ENCODE measurements around the gene SLC35F3.
"Not testable (repeated sequence)": the region's sequence is repeated elsewhere in the genome, so short reads cannot be mapped to it uniquely, and the experiment has no call there.

SLC35F3 gene

DNA sequence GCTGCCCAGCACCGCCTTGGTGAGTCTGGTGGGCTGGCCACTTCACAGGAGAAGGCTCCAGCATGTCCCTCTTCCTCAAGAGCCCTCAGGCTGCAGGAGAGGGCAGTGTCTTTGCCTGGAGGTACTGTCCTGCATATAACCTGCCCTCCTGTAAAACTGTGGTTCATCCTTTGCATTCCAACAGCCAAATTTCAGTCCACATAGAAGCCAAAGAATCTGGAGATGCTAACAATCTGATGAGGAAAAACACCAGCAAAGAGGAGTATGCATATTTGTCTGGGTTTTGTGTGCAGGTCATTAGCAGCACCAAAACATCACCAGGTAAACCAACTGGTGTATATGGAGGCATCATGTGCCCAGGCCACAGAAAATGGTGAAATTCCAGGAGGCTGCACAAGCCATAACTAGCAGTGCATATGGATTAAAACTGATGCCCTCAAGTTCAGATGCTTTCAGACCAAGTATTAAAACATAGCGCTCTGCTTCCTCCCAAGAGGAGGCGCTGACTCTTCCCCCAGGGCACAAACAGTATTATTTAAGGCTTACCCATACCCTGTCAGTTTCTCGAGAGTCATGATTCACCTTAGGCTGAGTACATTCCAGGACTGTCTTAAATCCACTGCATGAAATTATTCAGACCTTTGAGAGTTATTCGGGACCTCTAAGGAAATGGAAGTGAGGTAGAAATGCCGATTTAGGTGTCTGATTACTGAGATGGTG is 318.2 kb downstream of the SLC35F3 start:
- no peak for DNase-seq (ENCODE audit: low read depth in 2 of 2)

DNA sequence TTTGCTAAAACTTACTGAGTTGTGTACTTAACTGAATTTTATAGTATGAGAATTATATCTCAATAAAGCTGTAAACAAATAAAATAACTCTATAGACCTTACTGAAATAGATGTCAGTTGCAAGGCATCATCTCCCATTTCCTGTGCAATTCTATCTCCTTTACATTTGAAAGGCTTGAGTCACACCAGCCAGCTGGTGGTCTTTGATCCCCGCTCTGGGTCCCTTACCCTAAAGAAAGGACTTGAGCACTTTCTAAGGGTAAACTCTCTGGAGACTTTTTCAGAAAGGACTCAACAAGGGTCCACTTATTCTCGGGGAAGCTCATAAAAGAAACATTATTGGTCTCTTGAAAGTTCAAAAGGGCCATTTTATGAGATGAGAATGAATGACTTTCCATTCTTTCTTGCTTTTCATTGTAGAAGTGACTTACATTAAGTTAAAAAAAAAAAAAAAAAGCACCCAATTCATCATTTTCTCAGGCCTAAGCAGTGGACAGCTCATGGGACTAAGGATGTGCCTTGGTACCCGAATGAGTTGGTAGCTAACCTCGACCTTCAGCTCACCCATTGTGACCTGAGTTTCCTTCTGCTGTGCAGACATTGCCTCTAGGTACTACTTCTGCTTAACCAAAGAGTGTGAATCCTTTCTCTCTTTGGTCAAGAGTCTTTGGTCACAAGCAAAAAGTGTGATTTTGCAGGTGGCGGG is 321.8 kb downstream of the SLC35F3 start:
- no peak for DNase-seq (ENCODE audit: low read depth in 2 of 2)

DNA sequence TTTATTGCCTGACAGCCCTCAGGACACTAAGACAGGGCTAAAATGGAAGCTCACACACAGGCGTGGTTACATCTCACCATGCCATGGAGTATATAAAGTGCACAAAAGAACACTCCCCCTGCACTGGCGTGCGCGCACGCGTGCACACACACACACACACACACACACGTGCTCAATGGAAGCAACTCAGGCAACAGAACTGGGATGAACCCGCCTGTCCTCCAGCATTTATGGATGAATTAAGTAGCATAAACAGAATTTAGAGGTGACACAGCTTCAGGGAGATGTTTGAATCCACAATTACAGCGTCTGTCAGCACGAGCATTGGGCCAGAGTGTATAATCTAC is 322.3 kb downstream of the SLC35F3 start:
- DNase-seq (ENCODE audit: low read depth in 2 of 2): no peak

DNA sequence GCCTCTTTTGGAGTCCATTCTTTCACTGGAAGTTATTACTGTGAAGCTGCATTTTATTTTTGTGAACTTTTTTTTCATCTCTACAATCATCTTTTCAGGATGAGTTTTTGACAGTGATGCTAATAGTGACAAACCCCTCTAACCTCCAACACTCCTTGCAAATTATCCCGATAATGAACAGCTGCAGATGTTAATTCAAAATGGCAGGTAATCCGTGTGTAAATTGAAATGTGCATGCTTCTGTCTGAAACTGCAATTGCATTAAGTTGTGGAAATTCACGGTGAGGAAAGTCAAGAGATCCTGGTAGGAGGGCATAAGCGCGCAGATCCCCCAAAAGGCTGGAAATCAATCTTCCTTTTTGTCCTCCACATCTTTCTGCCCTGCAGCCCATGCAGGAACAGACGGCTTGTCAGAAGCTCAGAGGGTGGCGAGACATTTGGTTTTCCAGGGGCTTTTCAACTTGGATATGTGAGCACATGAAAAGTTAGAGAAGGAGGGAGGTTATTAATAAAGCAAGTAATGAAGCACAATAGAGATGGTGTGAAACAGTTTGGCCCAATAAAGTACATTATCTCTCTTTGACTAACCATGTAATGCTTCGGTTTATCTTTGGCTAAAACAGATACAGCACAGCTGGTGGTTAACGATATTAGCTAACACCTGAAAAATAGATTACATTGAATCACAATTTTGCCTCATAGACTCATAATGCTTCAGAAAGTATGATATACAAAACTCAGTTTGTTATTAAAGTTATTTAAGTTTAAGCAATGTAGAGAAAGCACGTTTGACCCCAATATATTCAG is 325.3 kb downstream of the SLC35F3 start:
- DNase-seq (ENCODE audit: low read depth in 2 of 2): no peak

DNA sequence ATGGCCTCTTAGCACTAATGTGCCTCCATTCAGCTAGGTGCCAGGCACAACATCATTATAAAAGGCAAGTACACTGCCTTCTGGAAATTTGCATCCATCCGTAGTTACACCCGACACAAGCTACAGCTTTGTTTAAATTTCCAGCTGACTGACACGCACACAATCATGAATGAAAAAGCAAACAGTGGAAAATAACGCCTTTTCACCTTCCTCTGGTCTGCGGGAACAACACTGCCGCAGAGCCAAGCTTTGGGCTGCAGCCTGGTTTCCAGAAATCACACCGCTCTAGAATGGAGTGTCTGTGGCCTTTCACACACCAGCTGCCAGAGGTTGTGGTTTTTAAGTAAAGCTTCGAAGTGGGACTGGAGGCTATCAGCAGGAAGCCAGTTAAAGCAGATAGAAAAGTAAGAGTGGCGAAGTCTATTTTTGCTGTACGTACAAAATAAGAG is 326.0 kb downstream of the SLC35F3 start:
- no peak for DNase-seq (ENCODE audit: low read depth in 2 of 2)

DNA sequence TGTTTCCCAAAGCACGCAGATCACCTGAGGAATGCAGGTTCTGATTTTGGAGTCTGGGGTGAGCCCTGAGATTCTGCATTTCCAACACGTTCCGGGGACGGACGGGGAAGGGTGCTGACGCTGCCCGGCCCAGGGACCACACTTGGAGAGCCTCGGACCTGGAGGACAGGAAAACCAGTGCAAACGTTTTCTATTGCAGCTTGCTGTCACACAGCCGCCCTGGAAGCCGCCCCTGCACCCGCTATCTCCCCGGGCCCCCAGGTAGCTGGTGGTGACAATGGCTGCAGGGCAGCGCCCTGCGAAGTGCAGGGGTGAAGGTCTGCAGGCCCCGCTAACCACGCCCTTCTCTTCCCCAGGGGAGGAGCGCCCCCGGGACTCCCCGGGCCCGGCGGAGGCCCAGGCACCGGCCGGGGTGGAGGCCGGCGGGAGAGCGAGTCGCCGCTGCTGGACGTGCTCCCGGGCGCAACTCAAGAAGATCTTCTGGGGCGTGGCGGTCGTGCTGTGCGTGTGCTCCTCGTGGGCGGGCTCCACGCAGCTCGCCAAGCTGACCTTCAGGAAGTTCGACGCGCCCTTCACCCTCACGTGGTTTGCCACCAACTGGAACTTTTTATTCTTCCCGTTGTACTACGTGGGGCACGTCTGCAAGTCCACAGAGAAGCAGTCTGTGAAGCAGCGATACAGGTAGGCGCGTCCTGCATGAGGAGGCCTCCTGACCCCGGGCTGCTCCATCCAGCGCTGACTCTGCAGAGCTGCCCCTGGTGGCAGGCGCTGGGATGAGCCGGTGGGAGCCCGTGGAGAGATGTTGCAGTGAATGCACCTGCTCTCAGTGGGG is 326.8 kb downstream of the SLC35F3 start:
- no peak for DNase-seq (ENCODE audit: low read depth in 2 of 2)

DNA sequence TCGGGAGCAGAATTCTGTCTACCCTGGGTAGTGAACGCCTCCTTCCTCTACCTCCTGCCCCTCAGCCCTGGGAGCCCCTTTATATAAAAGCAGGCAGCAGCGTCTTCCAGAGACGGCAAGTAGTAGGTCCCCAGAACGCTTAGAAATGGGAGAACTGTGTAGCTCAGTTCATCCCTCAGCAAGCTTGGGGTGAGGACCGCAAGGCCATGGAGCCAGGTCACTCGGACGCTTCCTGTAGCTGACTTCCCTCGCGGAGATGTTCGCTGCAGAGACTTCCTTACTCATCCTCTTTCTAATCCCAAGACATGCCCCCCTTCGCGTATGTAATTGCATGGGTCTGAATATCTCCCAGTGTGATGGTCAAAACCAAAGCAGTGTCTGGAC is 327.4 kb downstream of the SLC35F3 start:
- DNase-seq (ENCODE audit: low read depth in 2 of 2): no peak

DNA sequence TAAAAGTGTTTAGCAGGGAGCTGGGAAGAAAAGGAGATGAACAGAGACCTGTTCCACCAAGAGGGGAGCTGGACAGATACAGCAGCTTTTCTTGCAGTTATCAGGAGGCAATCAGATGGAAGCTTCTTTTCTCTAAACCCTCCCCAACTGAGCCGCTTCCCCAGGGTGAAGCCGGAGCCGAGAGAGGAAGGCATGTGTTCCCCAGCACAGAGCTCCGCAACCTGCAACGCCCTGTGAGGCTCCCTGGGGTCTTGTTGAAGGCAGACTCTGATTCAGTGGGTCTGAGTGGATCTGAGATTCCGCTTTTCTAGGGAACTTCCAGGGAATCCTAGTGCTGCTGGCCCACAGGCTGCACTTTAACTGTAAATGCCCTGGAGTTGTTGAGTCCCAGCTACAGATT is 329.7 kb downstream of the SLC35F3 start:
- no peak for DNase-seq (ENCODE audit: low read depth in 2 of 2)

DNA sequence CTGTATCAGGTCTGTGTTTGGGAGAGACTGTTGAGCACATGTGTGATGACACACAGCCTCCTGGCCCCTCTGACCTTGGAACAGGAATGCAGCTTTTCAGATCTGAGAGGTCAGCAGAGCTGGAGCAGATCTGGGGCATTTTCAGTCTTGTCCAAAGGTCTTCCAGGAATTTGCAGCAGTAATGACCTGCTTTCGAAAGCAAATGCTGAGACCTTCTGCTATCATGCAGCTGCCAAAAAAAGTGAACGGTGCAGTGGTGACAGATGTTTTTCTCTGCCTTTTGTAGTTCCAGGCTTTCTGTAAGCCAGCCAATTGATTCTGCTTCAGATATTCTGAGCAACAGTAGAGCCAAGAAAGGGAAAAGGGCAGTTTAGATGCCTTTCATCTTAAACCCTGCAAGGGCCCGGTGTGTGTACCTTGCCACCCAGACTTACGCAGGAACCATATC is 331.0 kb downstream of the SLC35F3 start:
- DNase-seq (ENCODE audit: low read depth in 2 of 2): no peak

DNA sequence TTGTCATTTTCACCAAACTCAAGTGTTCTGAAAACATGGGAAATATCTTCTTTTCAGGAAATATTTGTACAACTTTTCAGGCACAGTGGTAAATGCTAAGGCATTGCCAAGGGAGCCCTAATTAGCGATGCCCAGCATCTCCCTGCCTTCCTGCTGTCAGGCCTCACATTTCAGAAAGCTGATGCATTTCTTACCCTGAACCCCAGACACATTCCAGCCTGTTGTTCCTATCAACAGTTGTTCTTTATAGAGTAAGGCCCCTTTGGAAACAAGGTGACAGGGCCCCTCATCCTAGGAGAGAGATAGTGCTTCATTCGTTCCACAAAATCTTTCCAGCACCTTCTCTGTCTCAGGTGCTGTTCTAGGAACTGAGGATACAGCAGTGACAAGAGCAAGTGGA is 332.9 kb downstream of the SLC35F3 start:
- no peak for DNase-seq (ENCODE audit: low read depth in 2 of 2)

DNA sequence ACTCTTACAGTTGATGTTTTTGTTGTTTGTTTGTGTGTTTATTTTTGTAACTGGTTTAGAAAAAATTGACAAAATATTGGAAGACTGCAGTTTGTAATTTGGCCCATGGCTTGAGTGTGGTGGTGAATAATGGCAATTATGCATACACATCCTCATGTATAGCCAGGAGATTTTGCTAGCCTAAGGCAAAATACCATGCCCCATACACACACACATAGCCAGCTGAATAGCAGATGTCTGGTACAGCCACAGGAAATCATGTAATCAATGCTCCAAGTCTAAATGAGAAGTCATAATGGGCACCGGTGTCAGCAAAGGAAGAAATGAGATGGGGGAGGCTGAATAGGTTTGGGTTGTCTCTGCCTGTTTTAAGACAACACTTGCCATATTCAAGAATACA is 333.6 kb downstream of the SLC35F3 start:
- no peak for DNase-seq (ENCODE audit: low read depth in 2 of 2)

DNA sequence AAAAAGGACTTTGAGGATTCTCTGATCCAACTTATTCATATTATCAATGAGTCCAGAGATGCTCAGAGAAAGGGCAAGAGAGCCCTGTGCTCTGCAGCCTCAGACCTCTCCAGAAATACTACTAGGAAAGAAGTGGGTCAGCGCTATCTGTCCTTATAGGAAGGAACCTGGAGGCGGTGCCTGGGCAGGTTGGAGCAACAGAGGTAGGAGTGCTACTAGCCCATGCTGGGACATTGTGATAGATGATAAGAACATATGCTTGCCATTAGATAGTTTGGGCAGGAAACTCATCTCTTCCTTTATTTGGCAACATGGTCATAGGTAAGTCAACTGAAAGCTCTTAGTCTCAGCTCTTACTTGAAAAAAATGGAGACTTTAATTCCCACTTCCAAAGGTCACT is 335.0 kb downstream of the SLC35F3 start:
- DNase-seq (ENCODE audit: low read depth in 2 of 2): no peak

DNA sequence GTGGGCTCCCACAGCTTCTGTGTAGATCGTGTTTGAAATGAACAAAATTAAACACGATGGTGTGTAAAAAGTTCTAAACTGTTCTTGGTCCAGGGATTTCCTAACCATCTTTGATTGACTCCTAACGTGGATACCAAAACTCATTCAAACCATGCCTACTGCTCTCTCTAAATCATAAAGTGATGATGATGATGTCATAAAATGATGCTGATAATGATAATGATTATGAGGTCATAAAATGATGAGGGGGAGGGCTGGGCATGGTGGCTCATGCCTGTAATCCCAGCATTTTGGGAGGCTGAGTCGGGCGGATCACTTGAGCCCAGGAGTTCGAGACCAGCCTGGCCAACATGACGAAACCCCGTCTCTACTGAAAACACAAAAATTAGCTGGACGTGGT is 335.5 kb downstream of the SLC35F3 start:
- DNase-seq (ENCODE audit: low read depth in 2 of 2): no peak

DNA sequence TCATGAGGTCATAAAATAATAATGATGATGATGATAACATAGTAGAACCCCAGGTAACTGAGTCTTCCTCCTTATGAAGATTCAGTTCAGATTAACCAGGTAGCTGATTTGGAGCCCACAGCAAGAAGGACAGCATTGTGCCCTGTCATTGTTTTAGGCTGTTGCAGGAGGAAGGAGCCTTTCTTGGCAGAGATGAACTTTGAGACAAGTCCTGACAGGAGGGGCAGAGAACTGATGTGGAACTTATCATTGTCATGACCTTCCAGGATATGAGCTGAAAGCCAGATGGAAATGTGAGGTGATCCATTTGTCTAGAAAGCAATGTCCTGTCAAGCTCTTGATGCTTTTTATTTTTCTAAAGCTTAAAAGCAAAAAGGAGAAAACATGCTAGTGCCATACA is 336.2 kb downstream of the SLC35F3 start:
- no peak for DNase-seq (ENCODE audit: low read depth in 2 of 2)

DNA sequence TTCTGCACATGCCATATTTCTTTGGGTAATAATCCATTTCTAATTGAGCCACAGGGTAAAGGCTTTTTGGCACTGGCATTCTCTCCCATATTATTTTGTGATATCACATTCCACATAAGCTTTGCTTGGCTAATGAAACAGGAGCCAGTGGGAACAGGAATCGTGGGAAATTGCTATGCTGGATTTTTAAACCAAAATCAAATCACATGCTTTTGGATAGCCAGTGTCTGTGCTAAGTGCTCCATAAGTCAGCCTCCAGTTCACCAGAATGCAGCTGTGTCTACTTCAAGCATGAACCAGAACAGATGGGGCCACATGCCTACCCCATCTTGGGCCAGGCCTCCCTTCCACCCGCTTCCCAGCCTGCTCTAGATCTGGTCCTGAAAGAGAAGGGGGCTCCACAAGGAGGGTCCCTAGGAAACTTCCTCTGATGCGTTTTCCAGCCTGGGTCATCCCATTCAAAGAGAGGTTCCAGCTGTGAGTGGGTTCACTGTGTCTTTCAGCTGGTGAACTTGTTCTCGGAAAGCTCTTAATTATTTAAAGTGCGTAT is 337.5 kb downstream of the SLC35F3 start:
- no peak for DNase-seq (ENCODE audit: low read depth in 2 of 2)

DNA sequence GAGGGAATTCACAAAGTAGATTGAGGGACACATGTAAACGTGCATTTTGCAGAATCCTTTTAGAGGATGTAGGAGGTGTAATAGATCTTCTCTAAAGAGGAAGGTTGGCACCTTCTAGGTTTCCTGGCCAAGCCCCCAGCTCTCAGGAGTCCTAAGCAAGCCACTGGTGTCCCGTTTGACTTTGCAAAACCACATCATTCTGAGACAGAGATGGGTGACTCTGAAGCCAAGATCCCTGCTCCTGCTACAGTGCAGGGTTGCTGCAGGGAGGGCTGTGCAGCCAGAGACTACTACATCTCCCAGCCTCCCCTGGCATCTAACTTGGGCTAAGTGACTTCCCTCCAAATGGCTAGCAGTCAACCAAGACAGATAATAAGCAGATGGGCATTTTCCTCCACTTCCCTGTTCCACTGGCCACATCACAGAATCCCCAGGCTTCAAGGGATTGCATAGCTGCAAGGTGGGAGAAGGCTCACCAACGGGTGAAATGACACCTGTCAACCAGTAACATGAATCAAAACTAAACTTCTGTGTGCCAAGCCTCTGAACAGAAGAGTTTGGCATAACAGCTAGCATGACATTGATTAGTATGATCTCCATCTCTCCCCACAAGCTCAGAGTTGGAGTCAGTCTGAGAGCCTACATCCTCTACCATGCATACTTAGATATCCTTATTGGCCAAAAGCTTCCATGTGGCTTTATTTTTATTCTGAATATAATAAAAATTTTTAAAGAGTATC is 339.2 kb downstream of the SLC35F3 start:
- no peak for DNase-seq (ENCODE audit: low read depth in 2 of 2)

DNA sequence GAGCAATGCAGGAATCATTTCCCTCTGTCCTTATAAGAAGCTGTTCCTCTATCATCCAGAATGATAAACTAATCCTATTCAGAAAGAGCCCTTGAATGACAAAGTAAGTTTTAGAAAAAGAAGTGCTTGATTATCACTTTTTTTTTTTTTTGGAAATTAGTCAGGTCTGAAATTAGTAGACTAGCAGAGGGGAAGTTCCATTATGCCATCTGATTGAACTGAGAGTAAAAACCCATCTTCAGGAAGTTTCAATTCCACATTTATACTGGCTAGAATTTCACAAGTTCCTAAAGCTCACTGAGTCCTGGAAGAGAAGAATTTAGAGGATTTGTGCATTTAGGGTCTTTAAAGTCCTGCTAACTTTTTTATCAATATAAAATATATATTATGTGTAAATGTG is 340.0 kb downstream of the SLC35F3 start:
- no peak for DNase-seq (ENCODE audit: low read depth in 2 of 2)

DNA sequence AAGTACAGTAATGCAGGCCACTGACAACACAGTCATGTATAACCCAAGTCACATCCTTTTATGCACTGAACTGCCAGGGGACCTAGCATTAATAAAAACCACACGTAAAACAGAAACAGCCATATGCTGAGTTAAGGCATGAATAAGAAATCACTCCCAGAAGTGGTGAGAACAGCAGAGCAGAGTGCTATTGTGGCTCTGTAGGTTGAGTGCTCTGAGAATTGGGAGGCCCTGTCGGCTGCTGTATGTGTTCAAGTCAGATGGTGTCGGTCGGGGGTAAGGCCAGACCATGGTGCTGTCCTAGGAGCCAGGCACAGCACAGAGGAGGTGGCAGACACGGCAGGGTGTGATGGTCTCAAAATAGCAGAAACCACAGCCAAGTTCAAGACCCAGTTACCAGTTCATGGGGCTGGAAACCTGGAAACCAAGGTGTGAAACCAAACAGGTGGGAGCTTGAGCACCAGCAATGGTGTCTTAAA is 342.2 kb downstream of the SLC35F3 start:
- DNase-seq (ENCODE audit: low read depth in 2 of 2): no peak

DNA sequence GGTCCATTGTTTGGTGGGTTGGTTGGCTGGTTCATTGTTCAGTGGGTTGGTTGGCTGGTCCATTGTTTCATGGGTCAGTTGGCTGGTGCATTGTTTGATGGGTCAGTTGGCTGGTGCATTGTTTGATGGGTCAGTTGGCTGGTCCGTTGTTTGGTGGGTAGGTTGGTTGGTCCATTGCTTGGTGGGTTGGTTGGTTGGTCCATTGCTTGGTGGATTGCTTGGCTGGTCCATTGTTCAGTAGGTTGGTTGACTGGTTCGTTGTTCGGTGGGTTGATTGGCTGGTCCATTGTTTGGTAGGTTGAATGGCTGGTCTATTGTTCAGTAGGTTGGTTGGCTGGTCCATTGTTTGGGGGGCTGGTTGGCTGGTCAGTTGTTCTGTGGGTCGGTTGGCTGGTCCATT is 343.3 kb downstream of the SLC35F3 start:
- not testable (repeated sequence) for DNase-seq (ENCODE audit: low read depth in 2 of 2)

DNA sequence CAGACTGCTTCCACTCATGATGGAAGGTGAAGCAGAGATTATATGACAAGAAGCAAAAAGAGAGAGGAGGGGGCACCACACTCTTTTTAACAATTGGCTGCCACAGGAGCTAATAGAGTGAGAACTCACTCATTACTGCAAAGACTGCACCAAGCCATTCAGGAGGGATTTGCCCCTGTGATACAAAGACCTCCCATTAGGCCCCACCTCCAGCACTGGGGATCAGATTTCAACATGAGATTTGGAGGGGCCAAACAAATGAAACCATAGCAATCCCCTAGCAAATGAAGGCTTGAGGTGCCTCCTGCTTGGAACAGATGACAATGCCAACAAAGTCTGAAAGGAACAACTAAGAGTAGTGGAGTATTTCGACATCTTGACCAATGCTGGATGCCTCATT is 346.3 kb downstream of the SLC35F3 start:
- no peak for DNase-seq (ENCODE audit: low read depth in 2 of 2)

DNA sequence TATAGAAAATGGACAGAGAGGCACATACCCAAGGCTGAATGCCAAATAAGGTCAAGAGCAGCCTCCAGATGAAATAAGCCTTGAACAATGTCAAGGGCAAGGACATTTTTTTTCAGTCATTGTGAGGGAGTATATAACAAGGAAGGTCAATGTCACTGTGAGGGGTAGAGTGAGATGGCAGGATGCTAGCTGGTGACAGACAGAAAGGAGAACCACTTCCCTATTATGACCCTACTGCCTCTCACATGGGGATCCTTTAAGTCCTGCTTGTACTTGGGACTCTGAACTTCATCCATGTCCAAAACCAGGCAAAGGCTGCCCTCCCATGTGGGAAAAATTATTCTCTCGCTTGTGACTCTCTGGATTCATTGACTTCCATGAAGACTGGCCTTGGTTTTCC is 349.3 kb downstream of the SLC35F3 start:
- DNase-seq (ENCODE audit: low read depth in 2 of 2): no peak

Data from stimulated activated CD8-positive, alpha-beta memory T cell treated with anti-CD3 and anti-CD28 coated beads, Interleukin-7, amount 100 ng/mL, for 1 hour (primary cell).